Head of caudate nucleus (tissue), 42 donors: Measurements from ENCODE around the gene DHX16.
A peak's percentile ranks its signal among the peaks of the same experiment; 100 is the strongest.

Experiments used
- DNase-seq, 42 donors: peaks; one replicate each; pipeline versions ENCODE4 v3.0.0 to v3.0.0-alpha.2; 2020 to 2021; ENCODE audit warnings: mixed read lengths in 7 of 42
- intact Hi-C: fragments of 100-400 bp; cut with DNase I; formaldehyde crosslinking; loops from one replicate; pipeline ENCODE4 v1.15.0; 2022

DHX16 gene

GRCh38 chr6:30647242-30648116 lies 25.3 kb downstream of the DHX16 start:
- intact Hi-C loops = no loop called here
- peak; percentile 36 to 88 (median 74) for DNase-seq

- intact Hi-C loops = no loop called here
Observed at GRCh38 chr6:30646450-30647241, 26.2 kb downstream of the DHX16 start, which contains the start of gene C6orf136. Gene C6orf136 (plus strand): TSS chr6:30647133. CDS start chr6:30647232, 99 bp downstream.

DNA sequence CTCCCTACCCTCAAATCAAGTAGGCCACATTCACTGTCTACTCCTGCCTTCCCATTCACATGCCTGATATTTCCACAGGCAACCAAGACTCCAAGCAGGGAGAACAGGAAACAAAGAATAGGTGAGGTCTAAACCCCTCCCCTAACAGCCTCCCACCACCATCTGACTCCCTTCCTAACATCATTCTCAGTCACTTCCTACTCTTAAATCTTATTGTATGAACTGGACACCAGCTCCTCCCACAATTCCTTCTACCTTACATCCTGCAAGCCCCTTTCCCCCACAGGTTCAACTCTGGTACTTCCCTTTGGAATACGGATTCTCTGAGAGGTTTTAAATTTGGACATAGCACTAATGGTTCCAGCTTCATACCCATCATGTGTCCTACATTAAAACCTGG lies 26.8 kb downstream of the DHX16 start:
- intact Hi-C loops = no loop called here

More at GRCh38 chr6:30646450-30647241, 26.2 kb downstream of the DHX16 start, which contains the start of gene C6orf136:
- DNase-seq = peak; percentile 89 to 98 (median 95)

GRCh38 chr6:30644769-30645168 lies 28.0 kb downstream of the DHX16 start:
- DNase-seq = peak in 3 of 42 donors; percentile 19 to 37 (median 22)
- intact Hi-C loops = no loop called here

More for the DNA sequence above, 26.8 kb downstream of the DHX16 start:
- DNase-seq = no peak

GRCh38 chr6:30643656-30644055 lies 29.1 kb downstream of the DHX16 start:
- DNase-seq = no peak
- intact Hi-C loops = no loop called here

- intact Hi-C loops = no loop called here
Observed at GRCh38 chr6:30641048-30641447, 31.8 kb downstream of the DHX16 start.

DNA sequence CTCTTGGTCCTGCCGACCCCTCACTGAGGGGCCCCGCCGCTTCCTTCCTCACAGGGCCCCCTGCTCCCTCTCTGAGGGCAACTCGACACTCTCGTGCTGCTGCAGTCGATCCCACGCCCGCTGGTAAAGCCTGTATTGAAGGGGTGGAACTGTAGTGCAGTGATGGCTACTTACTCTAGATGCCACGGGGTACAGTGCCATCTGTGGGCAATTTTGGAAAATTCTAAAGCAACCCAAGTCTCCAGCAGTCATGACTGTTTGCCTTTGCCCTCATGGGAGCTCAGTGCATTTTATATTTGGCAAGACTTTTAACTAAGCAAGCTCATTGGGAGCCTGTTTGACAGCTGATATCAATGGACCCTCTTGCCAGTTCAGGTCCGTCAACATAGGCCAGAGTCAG lies 32.3 kb downstream of the DHX16 start:
- intact Hi-C loops = no loop called here

More at GRCh38 chr6:30641048-30641447, 31.8 kb downstream of the DHX16 start:
- no peak for DNase-seq

DNA sequence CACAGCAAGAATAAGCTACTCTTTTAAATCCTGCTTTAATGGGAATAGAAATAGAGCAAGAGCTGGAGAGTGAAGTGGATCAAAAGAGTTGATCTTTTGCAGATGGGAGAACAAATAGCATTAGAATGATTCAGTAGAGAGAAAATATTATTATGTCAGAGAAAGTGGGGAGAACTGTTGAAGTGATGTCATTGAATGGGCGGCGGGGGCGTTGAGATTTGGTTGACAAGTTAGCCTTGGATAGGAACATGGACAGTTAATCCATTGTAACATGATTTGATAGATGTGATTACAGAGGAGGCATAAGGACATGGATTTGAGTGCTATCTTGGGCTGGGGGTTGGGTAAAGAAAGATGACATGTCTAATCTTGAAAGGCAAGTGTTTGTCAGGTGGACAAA lies 37.0 kb downstream of the DHX16 start:
- intact Hi-C loops = no loop called here
- no peak for DNase-seq

More for the DNA sequence above, 32.3 kb downstream of the DHX16 start:
- DNase-seq = no peak

DNA sequence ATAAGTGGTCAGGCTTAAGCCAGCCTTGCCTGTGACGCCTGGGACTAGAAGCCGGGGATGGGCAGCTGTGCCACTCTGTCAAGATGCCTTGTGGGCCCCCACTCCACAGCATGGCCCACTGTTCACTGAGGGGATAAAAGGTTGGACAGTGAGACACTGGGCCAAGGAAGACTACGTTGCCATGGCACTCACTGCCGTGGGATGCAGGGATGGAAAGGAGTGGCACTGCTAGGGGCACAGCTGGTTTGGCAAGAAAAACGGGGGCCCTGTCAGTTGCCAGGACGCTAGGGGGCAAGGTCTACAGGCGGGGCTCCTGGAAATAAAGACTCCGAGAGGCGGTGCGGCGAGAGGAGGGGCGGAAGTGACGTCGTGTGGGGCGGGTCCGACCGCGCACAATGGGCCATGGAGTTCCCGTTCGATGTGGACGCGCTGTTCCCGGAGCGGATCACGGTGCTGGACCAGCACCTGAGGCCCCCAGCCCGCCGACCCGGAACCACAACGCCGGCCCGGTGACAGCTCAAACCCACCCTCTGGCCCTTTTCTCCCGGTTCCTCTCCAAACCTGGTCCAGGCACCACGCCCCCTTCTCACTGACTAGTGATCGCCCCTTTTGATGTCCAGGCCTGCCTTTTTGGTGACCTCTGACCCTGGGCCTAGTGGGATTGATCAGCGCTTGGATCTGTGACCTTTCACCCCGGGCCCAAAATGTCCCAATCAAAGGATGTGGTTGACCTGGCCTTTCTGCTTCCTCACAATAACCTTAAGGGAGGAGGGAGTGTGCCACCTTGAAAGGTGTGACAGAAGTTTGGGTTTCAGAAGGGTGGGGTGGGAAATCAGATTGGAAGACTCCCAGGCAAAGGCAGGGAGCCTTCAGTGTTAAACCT lies 46.1 kb downstream of the DHX16 start, which contains the start of gene ATAT1:
Gene ATAT1 (plus strand): TSS at position 391 of the 883 bp plus-strand sequence.
- DNase-seq = peak; percentile 91 to 97 (median 95)

GRCh38 chr6:30625511-30625910 lies 47.3 kb downstream of the DHX16 start:
- intact Hi-C loops = loop anchor here (10.0 kb wide), 1 partner anchor 49 kb away; the partner anchor contains the start of gene DHX16

More for the DNA sequence above, 46.1 kb downstream of the DHX16 start, which contains the start of gene ATAT1:
- intact Hi-C loops = loop anchor here (10.0 kb wide), 1 partner anchor 48 kb away; the partner anchor contains the start of gene DHX16

DNA sequence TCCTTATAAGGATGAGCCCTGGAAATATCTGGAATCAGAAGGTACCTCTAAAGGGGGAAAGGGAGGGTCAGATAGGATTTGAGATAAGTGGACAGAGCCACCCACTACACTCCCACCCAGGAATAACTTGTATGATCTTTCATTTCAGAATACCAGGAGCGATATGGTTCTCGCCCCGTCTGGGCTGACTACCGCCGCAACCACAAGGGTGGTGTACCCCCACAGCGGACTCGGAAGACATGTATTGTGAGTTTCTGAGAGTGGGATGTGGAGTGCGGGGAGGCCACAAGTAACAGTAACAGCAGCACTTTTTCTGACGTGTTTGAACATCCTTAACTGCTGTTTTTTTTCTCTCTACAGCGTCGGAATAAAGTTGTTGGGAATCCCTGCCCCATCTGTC lies 53.2 kb downstream of the DHX16 start:
- intact Hi-C loops = loop anchor here (5.0 kb wide), 1 partner anchor 103 kb away; the partner anchor contains the start of gene TUBB
- DNase-seq = no peak

More at GRCh38 chr6:30625511-30625910, 47.3 kb downstream of the DHX16 start:
- no peak for DNase-seq

GRCh38 chr6:30618270-30618797 lies 54.5 kb downstream of the DHX16 start:
- intact Hi-C loops = loop anchor here (5.0 kb wide), 1 partner anchor 104 kb away; the partner anchor contains the start of gene TUBB
- DNase-seq = no peak

DNA sequence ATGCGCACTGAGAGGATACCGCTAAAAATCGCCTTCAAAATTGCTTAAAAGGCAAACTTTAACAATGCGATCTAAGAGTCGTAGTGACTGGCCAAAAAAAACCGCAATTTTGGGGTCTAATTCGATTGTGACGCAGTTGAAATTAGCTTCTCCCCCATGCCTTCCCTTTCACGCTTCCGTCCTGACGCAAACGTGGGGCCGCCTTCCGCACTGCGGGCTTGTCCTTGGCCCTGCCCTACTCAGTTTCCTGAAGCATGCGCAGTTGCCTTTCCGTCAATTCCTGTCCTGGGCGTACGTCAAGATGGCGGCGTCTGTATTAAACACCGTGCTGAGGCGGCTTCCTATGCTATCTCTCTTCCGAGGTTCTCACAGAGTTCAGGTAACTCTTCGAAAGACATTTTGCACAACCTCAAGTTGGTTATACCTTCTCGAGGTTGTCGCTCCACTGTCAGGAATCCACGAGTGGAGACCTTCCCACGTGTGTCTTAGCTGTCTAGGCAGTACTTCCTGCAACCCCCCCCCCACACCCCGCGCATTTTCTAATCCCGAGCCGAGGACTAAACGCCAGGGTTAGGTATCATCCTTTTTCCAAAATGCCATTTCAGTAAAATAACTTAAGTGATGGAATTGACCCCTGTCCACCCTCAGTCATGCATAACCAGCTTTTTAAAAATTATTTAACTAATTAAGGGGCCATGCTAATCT lies 55.1 kb downstream of the DHX16 start, which contains the start of gene MRPS18B:
Gene MRPS18B (plus strand): TSS at position 276 of the 705 bp plus-strand sequence. CDS start 26 bp downstream, at position 302.
- intact Hi-C loops = loop anchor here (5.0 kb wide), 1 partner anchor 105 kb away; the partner anchor contains the start of gene TUBB
- peak; percentile 96 to 99 (median 99) for DNase-seq

DNA sequence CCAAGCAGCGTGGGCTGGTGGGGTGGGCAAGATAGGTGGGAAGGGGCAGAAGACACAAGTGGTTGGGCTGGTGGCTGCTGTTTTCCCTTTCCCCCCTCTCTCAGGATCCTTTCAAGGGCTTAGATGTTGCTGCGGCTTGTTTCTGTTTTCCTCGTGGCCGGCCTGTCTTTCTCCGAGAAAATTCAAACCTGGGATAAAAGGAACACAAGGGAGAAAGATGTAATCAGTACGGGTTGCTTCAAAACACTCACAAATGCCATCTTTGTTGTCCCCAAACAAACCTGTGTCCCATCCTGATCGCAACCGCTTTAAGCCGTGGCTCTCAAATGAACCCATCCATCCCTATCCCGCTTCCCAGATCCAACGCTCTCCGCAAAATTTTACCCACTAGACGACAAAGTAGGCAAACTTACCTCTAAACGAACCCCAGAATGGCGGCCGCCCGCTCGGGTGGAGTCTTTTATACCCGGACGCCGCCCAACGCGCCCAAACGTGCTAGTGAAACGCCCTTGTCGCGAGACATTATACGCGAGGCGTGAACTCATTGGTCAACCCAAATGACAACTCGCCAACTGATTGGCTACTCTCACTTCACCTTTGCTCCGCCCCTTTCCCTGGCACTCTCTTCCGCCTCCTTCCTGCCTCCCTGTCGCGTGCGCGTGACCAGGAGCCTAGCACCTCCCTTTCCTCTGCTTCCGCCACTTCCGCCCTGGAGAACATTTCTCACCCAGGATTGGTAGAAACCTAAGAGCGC lies 55.8 kb downstream of the DHX16 start, which contains the start of gene PPP1R10:
Gene PPP1R10 (minus strand): TSS at position 433 of the 754 bp plus-strand sequence. CDS start 7,299 bp downstream, outside the sequence.
- intact Hi-C loops = loop anchor here (5.0 kb wide), 1 partner anchor 105 kb away; the partner anchor contains the start of gene TUBB

DNA sequence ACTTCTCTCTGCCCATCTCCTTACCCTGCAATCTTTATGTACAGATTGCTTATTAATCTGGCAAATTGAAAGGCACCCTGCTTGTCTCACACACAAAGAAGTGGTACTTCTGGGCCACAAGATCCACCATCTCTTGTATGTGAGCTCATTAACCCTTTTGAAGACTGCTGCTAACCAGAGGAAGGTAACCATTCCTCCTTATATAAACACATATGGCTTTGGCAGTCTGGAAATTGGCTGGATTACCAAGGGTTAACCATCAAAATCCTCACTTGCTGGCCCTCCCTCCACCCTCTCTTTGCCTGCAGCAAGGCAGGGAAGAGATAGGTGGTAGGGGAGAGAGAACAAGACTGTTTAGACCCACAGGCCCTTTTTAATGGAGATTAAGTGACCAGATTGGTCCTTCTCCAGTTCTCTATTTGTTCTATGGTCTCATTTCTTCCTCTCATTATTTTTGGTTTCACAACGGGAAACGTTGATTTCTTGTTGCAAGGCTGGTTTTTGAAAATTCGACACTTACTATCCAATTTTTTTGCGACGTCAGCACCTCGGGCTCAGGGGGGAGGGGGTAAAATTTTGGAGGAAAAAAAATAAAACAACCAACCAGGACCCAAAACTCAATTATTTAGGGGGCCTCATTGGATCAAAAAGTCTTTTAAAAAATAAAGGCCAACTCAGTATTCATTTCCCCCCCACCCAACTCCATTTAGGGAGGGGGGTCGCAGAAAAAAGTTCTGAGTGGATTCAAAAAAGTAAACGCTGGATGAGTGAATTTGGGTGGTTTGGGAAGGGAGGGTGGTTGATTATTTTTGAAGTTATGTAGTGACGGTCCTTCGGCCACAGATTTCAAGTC lies 56.6 kb downstream of the DHX16 start:
- intact Hi-C loops = loop anchor here (5.0 kb wide), 1 partner anchor 106 kb away; the partner anchor contains the start of gene TUBB
- DNase-seq = peak in 1 of 42 donors; percentile 42

More for the DNA sequence above, 55.8 kb downstream of the DHX16 start, which contains the start of gene PPP1R10:
- peak; percentile 96 to 100 (median 99) for DNase-seq
